ENCODE measurements around the gene MSRB3.

- no peak for TF ChIP-seq POLR2AphosphoS5 (IDR thresholded peaks at IDR 0.05; ENCODE audit: low read depth)
- no peak for TF ChIP-seq CTCF (conservative IDR thresholded peaks at IDR 0.05; ENCODE audit: low read depth in 2 of 2)
- no peak for TF ChIP-seq EZH2 (IDR thresholded peaks at IDR 0.05; ENCODE audit: low read depth, unreplicated experiment)
- TF ChIP-seq EZH2phosphoT487 (IDR thresholded peaks at IDR 0.05; ENCODE audit: unreplicated experiment) = no peak
- TF ChIP-seq STAT1 (IDR thresholded peaks at IDR 0.05; ENCODE audit: unreplicated experiment) = no peak
- TF ChIP-seq NANOG (IDR thresholded peaks at IDR 0.05; ENCODE audit: borderline replicate concordance) = no peak
- TF ChIP-seq CREB1 (CRISPR knock-in tag; IDR thresholded peaks at IDR 0.05; ENCODE audit: low read depth) = no peak
These were observed 8.9 kb downstream of the MSRB3 start for GRCh38 chr12:65287426-65287825.
